GM15510 (cell line): ENCODE results near the gene KIAA1614.

Source experiments
- POLR2A ChIP-seq: IDR thresholded peaks from 3 replicates; pipeline ENCODE4 v1.6.1; 2011; ENCODE audit warnings: borderline replicate concordance; ENCODE audit not compliant: insufficient read length; ENCODE audit errors: extremely low read depth

The KIAA1614 gene

GRCh38 chr1:180928331-180929230, 15.9 kb downstream of the KIAA1614 start:
- TF ChIP-seq POLR2A, result no peak

- TF ChIP-seq POLR2A, result no peak
Observed at GRCh38 chr1:180929389-180929788, 16.7 kb downstream of the KIAA1614 start.

- no peak for TF ChIP-seq POLR2A
Observed at GRCh38 chr1:180930687-180931086, 18.0 kb downstream of the KIAA1614 start.

GRCh38 chr1:180931529-180931928, 18.8 kb downstream of the KIAA1614 start:
- TF ChIP-seq POLR2A, result no peak

- TF ChIP-seq POLR2A, result no peak
Observed at GRCh38 chr1:180932378-180932777, 19.7 kb downstream of the KIAA1614 start.

- no peak for TF ChIP-seq POLR2A
Observed at GRCh38 chr1:180933141-180933540, 20.4 kb downstream of the KIAA1614 start.

- TF ChIP-seq POLR2A, result no peak
Observed at GRCh38 chr1:180934563-180934962, 21.9 kb downstream of the KIAA1614 start.

- TF ChIP-seq POLR2A, result no peak
Observed at GRCh38 chr1:180935326-180936109, 22.8 kb downstream of the KIAA1614 start.

- TF ChIP-seq POLR2A, result no peak
Observed at GRCh38 chr1:180936110-180937011, 23.7 kb downstream of the KIAA1614 start.

GRCh38 chr1:180937012-180937372, 24.3 kb downstream of the KIAA1614 start:
- no peak for TF ChIP-seq POLR2A

- no peak for TF ChIP-seq POLR2A
Observed at GRCh38 chr1:180937624-180938225, 25.0 kb downstream of the KIAA1614 start.

GRCh38 chr1:180939073-180939710, 26.5 kb downstream of the KIAA1614 start:
- TF ChIP-seq POLR2A, result no peak

- TF ChIP-seq POLR2A, result no peak
Observed at GRCh38 chr1:180939711-180940103, 27.0 kb downstream of the KIAA1614 start.

GRCh38 chr1:180940445-180940844, 27.7 kb downstream of the KIAA1614 start:
- no peak for TF ChIP-seq POLR2A

GRCh38 chr1:180941518-180942275, 29.0 kb downstream of the KIAA1614 start:
- no peak for TF ChIP-seq POLR2A
